CD4-positive, alpha-beta T cell (primary cell): ENCODE data around the gene RASAL3. TPM values are rescaled to one million over a fixed set of nuclear protein-coding genes. Genes with fewer than 3 reads are reported as not detected.

Experiments used
- ATAC-seq: fragments of 200-7000 bp; cut with Tn5 transposase; one replicate; pipeline ENCODE4 v1.10.0; 2022; ENCODE audit warnings: mild to moderate bottlenecking; ENCODE audit not compliant: poor library complexity
- CTCF ChIA-PET: fragments of 350-600 bp; sonication (Branson Sonifier 250); formaldehyde crosslinking; loops from one replicate; lab custom pipeline; 2021; ENCODE audit warnings: antibody characterized with exemption, inconsistent platforms; lab: Charles Lee
- POLR2A ChIA-PET: fragments of 350-600 bp; sonication (Branson Sonifier 250); formaldehyde crosslinking; loops from one replicate; lab custom pipeline; 2021; ENCODE audit warnings: antibody characterized with exemption, inconsistent platforms; lab: Charles Lee
- DNase-seq, 14 experiments: peaks; one replicate each; pipeline ENCODE4 v3.0.0-alpha.2; 2013 to 2020; ENCODE audit warnings: mixed read lengths in 2 of 14
- H3K27ac ChIP-seq, 2 donors: one replicate each; pipeline versions ENCODE4 v1.5.1 to v1.7.0; 2013; ENCODE audit warnings: low read length in 2 of 2, low read depth in 1 of 2, mild to moderate bottlenecking in 1 of 2
- H3K27me3 ChIP-seq, 2 experiments: 1 replicate in 1 of 2; 2 replicates in 1 of 2; pipeline versions ENCODE4 v1.6.1 to v1.7.0; 2013; ENCODE audit warnings: low read length in 2 of 2, control low read depth in 1 of 2, mild to moderate bottlenecking in 1 of 2, moderate library complexity in 1 of 2; ENCODE audit not compliant: insufficient read depth in 2 of 2, control insufficient read depth in 1 of 2
- H3K36me3 ChIP-seq: one replicate; pipeline ENCODE4 v1.6.1; 2013; ENCODE audit warnings: low read length, control low read depth; ENCODE audit not compliant: insufficient read depth
- H3K4me1 ChIP-seq: one replicate; pipeline ENCODE4 v1.6.1; 2013; ENCODE audit warnings: low read length, control low read depth; ENCODE audit not compliant: insufficient read depth
- H3K4me3 ChIP-seq: one replicate; pipeline ENCODE4 v1.5.1; 2013; ENCODE audit warnings: mild to moderate bottlenecking, low read length, moderate library complexity
- H3K9me3 ChIP-seq, 2 experiments: 1 replicate in 1 of 2; 2 replicates in 1 of 2; pipeline versions ENCODE4 v1.6.1 to v1.7.0; 2013; ENCODE audit warnings: low read length in 2 of 2, mild to moderate bottlenecking in 2 of 2, control low read depth in 1 of 2, moderate library complexity in 1 of 2; ENCODE audit not compliant: control insufficient read depth in 1 of 2, insufficient read depth in 1 of 2
- H3K27ac Mint-ChIP-seq: one replicate; pipeline ENCODE4 v1.8.0; 2020; ENCODE audit warnings: mixed read lengths
- H3K27me3 Mint-ChIP-seq: one replicate; pipeline ENCODE4 v1.8.0; 2021; ENCODE audit warnings: mixed read lengths
- H3K36me3 Mint-ChIP-seq: one replicate; pipeline ENCODE4 v1.8.0; 2021; ENCODE audit warnings: low read depth, mixed read lengths
- H3K4me1 Mint-ChIP-seq: one replicate; pipeline ENCODE4 v1.8.0; 2021; ENCODE audit warnings: low read depth, mixed read lengths
- H3K4me3 Mint-ChIP-seq: one replicate; pipeline ENCODE4 v1.8.0; 2020; ENCODE audit warnings: mild to moderate bottlenecking, mixed read lengths
- H3K9me3 Mint-ChIP-seq: one replicate; pipeline ENCODE4 v1.8.0; 2020; ENCODE audit warnings: mixed read lengths
- intact Hi-C, 2 experiments: fragments of 100-400 bp; cut with DNase I in 1 of 2; cut with micrococcal nuclease in 1 of 2; formaldehyde crosslinking; loops; one replicate each; pipeline versions ENCODE4 v1.15.1 to v1.9.0; 2023 to 2025; cut with DNase I, micrococcal nuclease
- total RNA-seq, 174 experiments: library from RNA in 2 of 174; stranded (reverse) in 2 of 174; gene quantifications; one replicate each; pipeline ENCODE4 v1.2.3 and lab custom pipeline; 2021 to 2026
- TF ChIP-seq, protein P1 (sequence below): fragments of 200-600 bp; IDR thresholded peaks from one replicate; pipeline ENCODE4 v1.8.0; 2022; ENCODE audit warnings: antibody characterized with exemption, mild to moderate bottlenecking

The RASAL3 gene
- total RNA-seq, 2 experiments from 2014 or later = 91.8 to 92.8 TPM

DNA sequence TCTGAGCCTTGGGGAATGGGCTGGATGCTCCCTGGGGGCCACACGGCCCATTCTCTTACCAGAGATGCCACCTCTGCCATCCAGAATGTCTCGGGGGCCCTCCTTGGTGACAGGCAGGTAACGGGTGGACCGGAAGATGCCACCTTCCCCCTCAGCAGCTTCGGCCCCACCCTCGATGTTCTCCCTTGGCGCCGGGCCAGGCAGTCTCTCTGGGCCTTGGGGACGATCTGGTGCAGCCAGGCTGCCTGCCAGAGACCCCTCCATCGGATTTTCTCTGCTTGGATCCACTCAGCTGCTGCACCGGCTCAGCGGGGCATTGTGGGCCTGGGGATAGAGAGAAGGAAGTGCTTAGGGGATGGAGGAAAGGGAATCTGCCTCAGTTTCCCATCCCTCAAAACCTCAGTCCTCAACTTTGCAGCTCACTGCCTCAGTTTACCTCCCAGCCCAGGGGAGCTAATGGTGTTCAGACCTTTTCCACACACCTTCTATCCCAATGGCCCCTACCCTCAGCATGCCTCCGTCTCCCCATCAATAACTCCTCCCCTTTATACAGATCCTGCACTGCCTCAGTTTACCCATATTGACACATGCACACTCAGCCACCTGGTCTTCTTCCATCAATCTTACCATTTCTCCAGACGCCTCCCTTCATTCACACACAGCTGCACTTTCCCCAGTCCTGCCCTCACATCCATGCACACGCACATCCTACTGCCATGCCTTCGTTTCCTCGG is 16.1 kb downstream of the RASAL3 start:
- peaks cover 19% of the 10 kb centered on the region for H3K4me1 ChIP-seq
- no peak overlapping the region for H3K4me3 ChIP-seq
- no peak overlapping the region for H3K27ac ChIP-seq
- Mint-ChIP-seq H3K4me3 (peak overlapping the region; percentile 76), H3K36me3 (peaks cover 26% of the 10 kb centered on the region), H3K27me3 (no peaks in the 10 kb centered on the region), H3K9me3 (no peaks in the 10 kb centered on the region), H3K4me1 (peaks cover 22% of the 10 kb centered on the region), H3K27ac (peak overlapping the region; percentile 57)
- ATAC-seq (no peak), DNase-seq (no peak)
- H3K9me3 ChIP-seq = no peaks in the 10 kb centered on the region
- intact Hi-C loops = loop anchor here in 1 of 2 experiments (10.0 kb wide), 1 partner anchor 737 kb away; the partner anchor contains the start of gene FAM32A
- peaks cover 22% of the 10 kb centered on the region for H3K36me3 ChIP-seq
- POLR2A ChIA-PET = interaction anchor here (0.5 to 1.8 kb wide), 5 partner anchors 15 to 29 kb away, joined by 3 to 10 read pairs (median 4); partner anchors contain the start of gene AKAP8L
- TF ChIP-seq, protein P1, sequence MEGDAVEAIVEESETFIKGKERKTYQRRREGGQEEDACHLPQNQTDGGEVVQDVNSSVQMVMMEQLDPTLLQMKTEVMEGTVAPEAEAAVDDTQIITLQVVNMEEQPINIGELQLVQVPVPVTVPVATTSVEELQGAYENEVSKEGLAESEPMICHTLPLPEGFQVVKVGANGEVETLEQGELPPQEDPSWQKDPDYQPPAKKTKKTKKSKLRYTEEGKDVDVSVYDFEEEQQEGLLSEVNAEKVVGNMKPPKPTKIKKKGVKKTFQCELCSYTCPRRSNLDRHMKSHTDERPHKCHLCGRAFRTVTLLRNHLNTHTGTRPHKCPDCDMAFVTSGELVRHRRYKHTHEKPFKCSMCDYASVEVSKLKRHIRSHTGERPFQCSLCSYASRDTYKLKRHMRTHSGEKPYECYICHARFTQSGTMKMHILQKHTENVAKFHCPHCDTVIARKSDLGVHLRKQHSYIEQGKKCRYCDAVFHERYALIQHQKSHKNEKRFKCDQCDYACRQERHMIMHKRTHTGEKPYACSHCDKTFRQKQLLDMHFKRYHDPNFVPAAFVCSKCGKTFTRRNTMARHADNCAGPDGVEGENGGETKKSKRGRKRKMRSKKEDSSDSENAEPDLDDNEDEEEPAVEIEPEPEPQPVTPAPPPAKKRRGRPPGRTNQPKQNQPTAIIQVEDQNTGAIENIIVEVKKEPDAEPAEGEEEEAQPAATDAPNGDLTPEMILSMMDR = no peak
- CTCF ChIA-PET = no interaction called here
- no peaks in the 10 kb centered on the region for H3K27me3 ChIP-seq

DNA sequence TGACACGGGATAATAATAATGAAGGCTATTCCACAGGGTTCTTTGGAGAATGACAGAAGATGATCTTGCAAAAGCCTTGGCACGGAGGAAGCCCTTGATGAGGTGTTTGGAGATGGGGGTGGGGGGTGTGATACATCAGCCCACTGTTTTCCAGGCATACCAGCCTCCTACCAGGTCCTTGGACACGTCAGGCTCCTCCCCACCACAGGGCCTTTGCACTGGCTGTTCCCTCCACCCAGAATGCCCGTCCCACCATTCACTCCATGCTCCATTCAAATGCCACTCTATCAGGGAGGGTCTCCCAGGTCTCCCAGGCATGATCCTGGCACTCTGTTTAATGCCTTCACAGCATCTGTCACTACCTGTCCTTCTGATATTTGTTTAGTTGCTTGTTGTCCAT is 17.3 kb downstream of the RASAL3 start:
- CTCF ChIA-PET = no interaction called here
- intact Hi-C loops = loop anchor here in 1 of 2 experiments (10.0 kb wide), 1 partner anchor 738 kb away; the partner anchor contains the start of gene FAM32A
- H3K27ac Mint-ChIP-seq = peak overlapping the region; percentile 52

DNA sequence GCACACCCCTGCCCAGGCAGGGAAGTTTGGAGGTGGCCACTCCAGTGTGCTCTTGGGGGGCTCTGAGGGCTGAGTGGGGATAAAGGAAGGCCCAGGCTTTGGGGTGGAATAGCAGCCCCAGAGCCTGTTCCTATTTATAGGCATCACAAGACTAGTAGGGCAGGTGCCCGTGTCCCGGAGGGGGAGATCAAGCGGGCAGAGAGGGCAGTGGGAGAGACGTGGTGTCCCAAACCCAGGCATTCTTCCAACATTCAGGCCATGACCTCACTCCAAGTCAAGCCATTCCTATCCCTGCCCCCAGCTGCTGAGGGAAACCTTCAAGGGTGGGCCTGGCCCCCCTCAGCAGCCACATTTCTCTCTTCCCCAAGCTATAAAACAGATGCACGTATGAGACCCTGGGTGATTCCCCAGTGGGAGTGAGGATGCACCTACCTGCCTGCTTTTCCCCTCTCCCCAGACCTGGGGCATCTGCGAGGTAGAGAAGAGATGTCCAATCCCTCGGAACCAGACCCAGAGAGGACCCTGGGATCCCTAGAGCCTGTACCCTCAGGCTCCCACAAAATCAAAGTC is 18.5 kb downstream of the RASAL3 start:
- H3K9me3 Mint-ChIP-seq = no peaks in the 10 kb centered on the region
- H3K9me3 ChIP-seq = no peaks in the 10 kb centered on the region
- no peak overlapping the region for H3K27ac Mint-ChIP-seq
- no peak overlapping the region for H3K27ac ChIP-seq
- H3K4me1 Mint-ChIP-seq = peaks cover 15% of the 10 kb centered on the region
- POLR2A ChIA-PET = interaction anchor here (1.0 kb wide), 1 partner anchor 13 kb away, joined by 3 read pairs; no protein-coding TSS in a partner anchor
- H3K4me1 ChIP-seq = peaks cover 14% of the 10 kb centered on the region
- intact Hi-C loops = loop anchor here in 1 of 2 experiments (10.0 kb wide), 1 partner anchor 739 kb away; the partner anchor contains the start of gene FAM32A
- no peak overlapping the region for H3K4me3 Mint-ChIP-seq
- H3K36me3 Mint-ChIP-seq = peaks cover 14% of the 10 kb centered on the region
- DNase-seq (no peak), ATAC-seq (no peak)
- H3K36me3 ChIP-seq = peaks cover under 1% of the 10 kb centered on the region
- H3K4me3 ChIP-seq = no peak overlapping the region
- CTCF ChIA-PET = no interaction called here
- no peaks in the 10 kb centered on the region for H3K27me3 Mint-ChIP-seq
- TF ChIP-seq, protein P1 = no peak
- H3K27me3 ChIP-seq = no peaks in the 10 kb centered on the region

More for the DNA sequence above, 17.3 kb downstream of the RASAL3 start:
- ATAC-seq (no peak), DNase-seq (no peak)
- Mint-ChIP-seq H3K4me3 (peak overlapping the region; percentile 55), H3K27me3 (no peaks in the 10 kb centered on the region), H3K9me3 (no peaks in the 10 kb centered on the region), H3K36me3 (peaks cover 25% of the 10 kb centered on the region), H3K4me1 (peaks cover 22% of the 10 kb centered on the region)
- no peaks in the 10 kb centered on the region for H3K9me3 ChIP-seq
- TF ChIP-seq, protein P1 = no peak
- H3K4me1 ChIP-seq = peaks cover 19% of the 10 kb centered on the region
- POLR2A ChIA-PET = interaction anchor here (0.6 to 1.8 kb wide), 2 partner anchors 28 to 1003 kb away, joined by 3 to 10 read pairs; partner anchors contain the start of gene AKAP8L
- H3K27me3 ChIP-seq = no peaks in the 10 kb centered on the region
- no peak overlapping the region for H3K27ac ChIP-seq
- H3K36me3 ChIP-seq = peaks cover 12% of the 10 kb centered on the region
- no peak overlapping the region for H3K4me3 ChIP-seq
